ENCODE results near the gene UBL7.
A peak's percentile ranks its signal among the peaks of the same experiment; 100 is the strongest.

The UBL7 gene, protein sequence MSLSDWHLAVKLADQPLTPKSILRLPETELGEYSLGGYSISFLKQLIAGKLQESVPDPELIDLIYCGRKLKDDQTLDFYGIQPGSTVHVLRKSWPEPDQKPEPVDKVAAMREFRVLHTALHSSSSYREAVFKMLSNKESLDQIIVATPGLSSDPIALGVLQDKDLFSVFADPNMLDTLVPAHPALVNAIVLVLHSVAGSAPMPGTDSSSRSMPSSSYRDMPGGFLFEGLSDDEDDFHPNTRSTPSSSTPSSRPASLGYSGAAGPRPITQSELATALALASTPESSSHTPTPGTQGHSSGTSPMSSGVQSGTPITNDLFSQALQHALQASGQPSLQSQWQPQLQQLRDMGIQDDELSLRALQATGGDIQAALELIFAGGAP

DNA sequence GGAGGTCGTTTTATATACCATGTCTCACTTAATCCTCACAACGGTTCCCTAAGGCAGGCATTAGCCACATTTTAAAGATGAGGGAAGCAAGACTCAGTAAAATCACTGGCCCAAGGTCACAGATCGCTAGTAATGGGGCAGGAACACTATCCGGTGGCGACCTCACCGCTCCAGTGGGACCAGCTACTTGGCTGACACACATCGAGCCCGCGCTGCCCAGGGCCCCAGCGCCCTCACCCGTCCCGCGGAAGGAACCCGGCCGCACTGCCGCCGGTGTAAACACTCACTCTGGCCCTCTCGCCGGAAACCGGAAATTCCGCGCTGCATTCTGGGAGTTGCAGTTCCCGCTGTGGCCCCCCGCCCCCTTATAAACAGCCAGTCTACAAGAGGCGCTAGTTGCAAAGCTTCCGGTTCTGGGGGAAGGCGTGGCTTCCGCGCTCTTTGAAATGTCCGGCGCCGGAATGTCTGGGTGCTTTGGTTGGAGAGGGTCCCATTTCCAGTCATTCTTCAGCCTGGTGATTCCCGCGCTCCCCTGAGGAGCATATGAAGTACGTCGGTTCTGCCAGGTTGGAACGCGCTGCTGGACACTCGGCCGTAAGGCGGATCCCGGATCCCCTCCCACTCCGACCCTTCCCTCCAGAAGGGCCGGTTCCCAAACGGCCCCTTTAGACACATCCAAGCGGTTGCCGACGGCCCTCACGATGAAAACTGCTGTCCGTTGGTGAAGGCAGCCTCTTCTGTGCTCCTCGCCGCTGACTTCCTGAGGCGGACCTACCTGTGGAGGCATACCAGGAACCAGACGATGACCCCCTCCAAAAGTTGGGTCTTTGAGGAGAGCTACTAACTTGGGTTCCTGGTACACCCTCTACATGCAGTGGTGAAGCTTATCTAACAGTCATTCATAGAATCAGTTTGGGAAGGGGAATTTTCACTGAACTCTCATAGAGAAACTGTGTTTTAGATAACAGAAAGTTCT is at the start of gene UBL7:
Gene UBL7 (minus strand): TSS at position 290 of the 976 bp plus-strand sequence. CDS start 2,293 bp downstream, outside the sequence.
- peak; percentile 95 for TF ChIP-seq POLR2A (IDR thresholded peaks at IDR 0.05; ENCODE audit: low read depth, low read length)
- FAIRE-seq: no peak
- DNase-seq (ENCODE audit: insufficient read length, low spot score): peak; percentile 74

DNA sequence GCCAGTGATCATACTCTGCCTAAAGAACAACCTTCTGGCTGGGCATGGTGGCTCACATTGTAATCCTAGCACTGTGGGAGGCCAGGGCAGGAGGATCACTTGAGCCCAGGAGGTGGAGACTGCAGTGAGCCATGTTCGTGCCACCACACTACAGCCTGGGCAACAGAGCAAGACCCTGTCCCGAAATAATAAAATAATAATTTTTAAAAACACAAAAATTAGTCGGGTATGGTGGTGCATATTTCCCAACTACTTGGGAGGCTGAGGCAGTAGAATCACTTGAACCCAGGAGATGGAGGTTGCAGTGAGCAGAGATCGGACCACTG is 45.5 kb upstream of the UBL7 start:
- TF ChIP-seq POLR2A (IDR thresholded peaks at IDR 0.05; ENCODE audit: low read depth, low read length): no peak
- FAIRE-seq: no peak
- DNase-seq (ENCODE audit: insufficient read length, low spot score): no peak

DNA sequence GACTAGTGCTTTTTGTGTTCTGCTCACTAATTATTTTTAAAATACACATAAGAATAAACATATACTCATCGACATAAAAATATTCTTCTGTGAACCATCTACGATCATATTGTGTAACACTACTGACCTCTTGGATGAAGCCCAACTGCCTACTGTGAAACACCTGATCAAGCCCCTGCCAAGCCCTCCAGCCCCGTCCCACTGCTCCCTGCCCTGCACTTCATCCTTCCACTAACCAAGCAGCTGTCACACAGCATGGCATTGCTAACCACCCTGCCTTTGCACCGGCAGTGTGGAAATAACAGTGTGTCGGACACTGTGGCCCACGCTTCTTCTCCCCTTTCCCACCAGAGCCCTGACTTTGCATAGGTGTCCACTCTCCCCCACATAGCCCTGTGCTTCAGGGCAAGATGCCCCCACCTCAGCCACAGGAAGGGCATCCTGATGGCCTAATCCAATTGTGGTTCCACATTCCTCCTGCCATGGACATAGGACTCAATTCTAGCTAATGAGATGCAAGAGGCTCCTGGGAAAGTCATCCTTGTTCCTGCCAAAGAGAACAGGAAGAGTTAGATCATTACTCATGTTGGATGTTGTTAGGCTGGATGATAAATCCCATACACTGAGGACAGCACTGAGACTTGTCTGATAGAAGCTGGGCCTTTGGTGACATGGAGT is 45.0 kb upstream of the UBL7 start:
- no peak for DNase-seq (ENCODE audit: insufficient read length, low spot score)
- TF ChIP-seq POLR2A (IDR thresholded peaks at IDR 0.05; ENCODE audit: low read depth, low read length): no peak
- FAIRE-seq: no peak

DNA sequence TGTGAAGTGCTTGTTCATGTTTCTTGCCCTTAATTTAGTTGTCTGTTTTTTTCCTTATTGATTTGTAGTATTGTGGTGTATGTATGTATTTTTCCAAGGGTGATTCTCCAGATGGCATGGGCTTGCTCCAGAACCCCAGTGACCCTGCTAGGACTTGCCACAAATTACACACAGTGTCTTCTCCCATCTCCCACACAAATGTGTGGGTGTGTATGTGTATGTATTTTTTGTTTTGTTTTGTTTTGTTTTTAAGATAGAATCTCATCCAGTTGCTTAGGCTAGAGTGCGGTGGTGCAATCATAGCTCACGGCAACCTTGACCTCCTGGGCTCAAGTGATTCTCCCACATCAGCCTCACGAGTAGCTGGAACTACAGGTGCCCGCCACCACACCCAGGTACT is 43.9 kb upstream of the UBL7 start:
- FAIRE-seq (no peak), DNase-seq (ENCODE audit: insufficient read length, low spot score) (no peak)
- TF ChIP-seq POLR2A (IDR thresholded peaks at IDR 0.05; ENCODE audit: low read depth, low read length): no peak

DNA sequence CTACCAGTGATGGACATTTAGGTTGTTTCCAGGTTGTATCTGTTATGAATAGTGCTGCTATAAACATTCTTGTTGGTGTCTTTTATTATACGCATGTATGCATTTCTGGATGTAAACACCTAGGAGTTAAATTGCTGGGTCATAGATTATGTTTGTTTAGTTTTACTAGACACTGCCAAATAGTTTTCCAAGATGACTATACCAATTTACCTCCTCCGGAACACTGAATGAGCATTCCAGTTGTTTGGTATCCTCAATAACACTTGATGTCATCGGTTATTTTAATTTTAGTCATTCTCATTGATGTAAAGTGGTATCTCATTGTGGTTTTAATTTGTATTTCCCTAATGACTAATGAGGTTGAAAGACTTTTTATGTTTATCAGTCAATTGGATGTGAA is 43.5 kb upstream of the UBL7 start:
- FAIRE-seq: no peak
- DNase-seq (ENCODE audit: insufficient read length, low spot score): no peak
- no peak for TF ChIP-seq POLR2A (IDR thresholded peaks at IDR 0.05; ENCODE audit: low read depth, low read length)

DNA sequence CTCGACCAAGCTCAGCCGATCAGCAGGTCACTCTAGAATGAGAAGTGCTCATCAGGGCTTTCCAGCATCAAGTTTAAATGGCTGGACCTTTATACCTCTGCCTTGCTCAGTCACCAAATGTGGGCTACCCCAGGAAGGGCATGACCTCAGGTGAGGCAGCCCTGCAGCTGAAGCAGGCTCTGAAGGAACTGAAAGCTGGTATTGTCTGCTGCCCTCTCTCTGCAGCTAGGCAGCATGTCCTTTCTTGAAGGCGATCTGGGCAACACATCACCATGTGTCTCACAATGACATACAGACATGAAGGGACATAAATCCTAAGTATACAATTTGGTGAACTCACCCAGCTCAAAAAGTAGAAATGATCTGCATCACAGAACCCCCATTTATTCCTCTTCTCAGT is 41.3 kb upstream of the UBL7 start:
- no peak for DNase-seq (ENCODE audit: insufficient read length, low spot score)

DNA sequence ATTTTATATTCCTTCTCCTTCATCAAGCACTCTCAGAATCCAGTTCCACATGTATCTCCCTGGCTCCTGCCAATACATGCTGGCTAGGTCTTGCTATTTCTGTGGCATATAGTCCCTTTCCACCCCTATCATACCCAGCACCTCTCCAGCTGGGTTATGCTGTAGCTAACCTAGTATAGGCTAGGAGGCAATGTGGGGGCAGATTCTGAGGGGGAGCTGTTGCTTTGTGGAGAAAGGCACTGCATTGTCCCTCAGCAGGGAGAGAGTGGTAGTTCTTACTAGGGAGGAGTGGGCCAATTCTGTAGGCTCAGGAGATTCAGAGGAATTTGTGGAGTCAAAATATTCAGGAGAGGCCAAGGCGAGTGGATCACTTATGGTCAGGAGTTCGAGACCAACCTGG is 39.4 kb upstream of the UBL7 start:
- DNase-seq (ENCODE audit: insufficient read length, low spot score) (no peak), FAIRE-seq (no peak)
- TF ChIP-seq POLR2A (IDR thresholded peaks at IDR 0.05; ENCODE audit: low read depth, low read length): no peak

More for the DNA sequence above, 41.3 kb upstream of the UBL7 start:
- TF ChIP-seq POLR2A (IDR thresholded peaks at IDR 0.05; ENCODE audit: low read depth, low read length): no peak
- no peak for FAIRE-seq

DNA sequence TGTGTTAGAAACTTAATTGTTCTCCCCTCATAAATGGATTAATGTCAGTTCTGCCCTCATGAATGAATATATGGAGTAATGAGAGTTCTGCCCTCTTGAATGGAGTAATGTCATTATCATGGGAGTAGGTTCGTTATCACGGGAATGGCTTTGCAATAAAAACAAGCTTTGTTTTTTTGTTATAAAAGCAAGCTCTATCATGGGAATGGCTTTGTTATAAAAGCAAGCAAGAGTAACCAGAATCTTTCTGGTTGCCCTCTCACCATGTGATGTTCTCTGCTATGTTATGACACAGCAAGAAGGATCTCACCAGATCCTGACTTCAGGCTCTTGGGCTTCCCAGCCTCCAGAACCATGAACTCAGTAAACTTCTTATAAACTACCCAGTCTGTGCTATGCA is 38.4 kb upstream of the UBL7 start:
- no peak for FAIRE-seq
- no peak for DNase-seq (ENCODE audit: insufficient read length, low spot score)
- TF ChIP-seq POLR2A (IDR thresholded peaks at IDR 0.05; ENCODE audit: low read depth, low read length): no peak

DNA sequence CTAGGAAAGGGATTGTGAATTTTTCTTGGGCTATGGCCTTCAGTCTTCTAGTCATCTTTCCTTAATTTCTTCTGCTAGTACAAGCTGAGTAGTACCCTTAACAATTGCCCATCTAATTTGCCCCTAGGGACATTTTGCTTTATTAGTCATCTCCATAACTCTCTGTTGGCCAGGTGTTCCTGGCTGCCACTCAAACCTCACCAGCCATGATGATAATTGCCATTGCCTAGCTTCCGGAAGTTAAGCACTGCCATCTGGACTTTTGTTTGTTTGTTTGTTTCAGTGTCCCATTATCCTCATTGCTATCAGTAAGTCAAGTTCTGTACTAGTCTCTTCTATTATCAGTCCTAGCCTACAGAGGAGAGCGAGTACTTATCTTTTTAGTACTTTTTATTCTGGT is 36.6 kb upstream of the UBL7 start:
- FAIRE-seq: no peak
- DNase-seq (ENCODE audit: insufficient read length, low spot score): no peak
- no peak for TF ChIP-seq POLR2A (IDR thresholded peaks at IDR 0.05; ENCODE audit: low read depth, low read length)

DNA sequence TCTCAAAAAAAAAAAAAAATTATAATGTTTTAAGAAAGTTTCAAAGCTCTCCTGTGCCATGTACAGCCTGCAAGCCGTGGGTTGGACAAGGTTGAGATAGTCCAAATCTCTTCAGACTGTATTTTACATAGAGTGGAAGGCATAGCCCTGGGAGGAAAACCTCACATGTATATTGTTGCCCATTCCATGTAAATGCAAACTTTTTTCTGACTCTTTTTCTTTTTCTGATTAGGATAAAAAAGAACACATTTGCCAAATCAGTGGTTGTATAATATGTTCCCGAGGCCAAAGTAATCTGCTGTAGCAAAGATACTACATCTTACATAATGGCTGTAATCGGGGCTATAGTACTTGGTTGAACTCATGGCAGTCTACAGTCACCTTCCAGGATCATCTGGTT is 35.7 kb upstream of the UBL7 start:
- TF ChIP-seq POLR2A (IDR thresholded peaks at IDR 0.05; ENCODE audit: low read depth, low read length): no peak
- FAIRE-seq (no peak), DNase-seq (ENCODE audit: insufficient read length, low spot score) (no peak)

DNA sequence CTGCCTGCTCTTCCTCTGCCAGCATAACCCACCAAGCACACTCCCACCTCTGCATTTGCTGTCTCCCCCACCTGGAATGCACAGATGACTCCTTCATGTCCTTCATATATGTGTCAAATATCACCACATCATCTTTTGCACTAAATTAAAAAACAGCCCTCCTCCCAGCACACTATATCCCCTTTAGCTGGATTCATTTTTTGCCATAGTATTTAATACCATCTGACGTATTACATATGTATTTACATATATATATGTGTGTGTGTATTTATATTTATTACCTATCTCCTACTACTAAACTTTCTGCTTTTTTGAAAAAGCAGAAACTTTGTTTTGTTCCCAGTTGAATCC is 29.4 kb upstream of the UBL7 start:
- no peak for FAIRE-seq
- no peak for DNase-seq (ENCODE audit: insufficient read length, low spot score)
- TF ChIP-seq POLR2A (IDR thresholded peaks at IDR 0.05; ENCODE audit: low read depth, low read length): no peak

DNA sequence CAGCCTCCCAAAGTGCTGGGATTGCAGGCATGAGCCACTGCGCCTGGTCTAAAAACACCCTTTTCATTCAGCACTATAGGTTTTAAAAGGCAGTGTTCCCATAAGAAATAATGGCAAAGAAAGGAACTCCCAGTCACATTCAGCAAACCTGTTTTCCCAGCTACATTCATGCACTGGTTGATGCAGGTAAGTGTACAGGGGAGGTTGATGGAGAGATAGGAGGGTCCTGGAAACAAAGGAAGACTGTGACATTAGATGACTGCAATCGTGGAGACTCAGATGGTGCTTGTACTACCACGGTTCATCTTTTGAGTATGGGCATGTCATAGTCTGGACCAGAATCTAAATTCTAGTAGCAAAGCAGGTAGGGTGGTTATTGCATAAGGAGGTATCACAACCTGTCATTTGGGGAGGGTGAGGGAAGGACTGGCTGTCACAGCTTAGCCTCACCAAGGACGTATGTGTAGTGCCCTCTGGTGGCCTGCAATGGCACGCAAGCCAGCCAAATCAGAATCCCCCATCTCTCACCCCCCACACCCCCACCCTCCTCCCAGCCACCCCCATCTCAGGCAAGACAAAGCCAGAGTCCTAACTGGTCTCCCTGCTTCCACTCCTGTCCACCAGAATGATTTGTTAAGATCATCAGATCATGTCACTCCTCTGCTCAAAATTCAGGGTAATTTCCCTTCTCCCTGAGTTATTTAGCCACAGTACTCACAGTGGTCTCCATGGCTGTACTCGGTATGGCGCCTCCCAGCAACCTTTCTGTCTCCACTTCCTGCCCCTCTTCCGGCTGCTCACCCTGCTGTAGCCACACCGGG is 28.8 kb upstream of the UBL7 start:
- no peak for TF ChIP-seq POLR2A (IDR thresholded peaks at IDR 0.05; ENCODE audit: low read depth, low read length)
- peak; percentile 38 for DNase-seq (ENCODE audit: insufficient read length, low spot score)
- FAIRE-seq: no peak

DNA sequence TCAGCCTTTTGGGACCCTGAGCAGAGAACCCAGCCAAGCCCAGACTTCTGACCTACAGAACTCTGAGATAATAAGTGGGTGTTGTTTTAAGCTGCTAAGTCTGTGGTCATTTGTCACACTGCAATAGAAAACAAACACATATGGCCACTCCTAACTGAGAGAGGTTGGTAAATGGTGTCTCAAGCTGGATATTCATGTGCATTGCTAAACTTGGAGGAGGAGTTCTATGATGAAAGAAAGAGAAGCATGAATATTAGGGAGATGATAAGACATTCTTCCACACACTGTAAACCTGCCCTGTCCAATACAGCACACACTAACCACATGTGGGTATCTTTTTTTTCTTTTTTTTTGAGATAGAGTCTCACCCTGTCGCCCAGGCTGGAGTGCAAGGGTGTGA is 27.8 kb upstream of the UBL7 start:
- no peak for DNase-seq (ENCODE audit: insufficient read length, low spot score)
- no peak for TF ChIP-seq POLR2A (IDR thresholded peaks at IDR 0.05; ENCODE audit: low read depth, low read length)
- no peak for FAIRE-seq
